DMS153 (cell line): ENCODE data around the gene MEI1.

Experiments
- DNase-seq: peaks from one replicate; lab custom pipeline; 2025; lab: John Stamatoyannopoulos, UW

Gene MEI1

GRCh38 chr22:41742918-41743317 lies 43.6 kb downstream of the MEI1 start:
- DNase-seq = no peak

GRCh38 chr22:41745968-41746367 lies 46.7 kb downstream of the MEI1 start:
- DNase-seq = no peak

GRCh38 chr22:41746567-41747400 lies 47.5 kb downstream of the MEI1 start:
- peak; percentile 14 for DNase-seq

GRCh38 chr22:41752011-41752970 lies 53.0 kb downstream of the MEI1 start:
- no peak for DNase-seq

- no peak for DNase-seq
These were observed 54.7 kb downstream of the MEI1 start for GRCh38 chr22:41753984-41754383.

GRCh38 chr22:41757502-41757901 lies 58.2 kb downstream of the MEI1 start:
- no peak for DNase-seq

- DNase-seq = no peak
These were observed 58.9 kb downstream of the MEI1 start for GRCh38 chr22:41758231-41758630.

- no peak for DNase-seq
These were observed 63.9 kb downstream of the MEI1 start for GRCh38 chr22:41762980-41763779.

GRCh38 chr22:41766476-41766875 lies 67.2 kb downstream of the MEI1 start:
- DNase-seq = no peak

- no peak for DNase-seq
These were observed 69.1 kb downstream of the MEI1 start for GRCh38 chr22:41768430-41768829.

- DNase-seq = no peak
These were observed 71.6 kb downstream of the MEI1 start for GRCh38 chr22:41770715-41771468.

- no peak for DNase-seq
These were observed 72.9 kb downstream of the MEI1 start for GRCh38 chr22:41772198-41772597.

- no peak for DNase-seq
These were observed 73.3 kb downstream of the MEI1 start for GRCh38 chr22:41772645-41773044.

- DNase-seq = no peak
These were observed 76.0 kb downstream of the MEI1 start for GRCh38 chr22:41775338-41775737.

GRCh38 chr22:41775976-41776375 lies 76.7 kb downstream of the MEI1 start:
- DNase-seq = no peak

GRCh38 chr22:41776381-41776780 lies 77.1 kb downstream of the MEI1 start:
- DNase-seq = no peak

- no peak for DNase-seq
These were observed 78.6 kb downstream of the MEI1 start for GRCh38 chr22:41777749-41778425.

GRCh38 chr22:41779929-41780505 lies 80.7 kb downstream of the MEI1 start:
- DNase-seq = no peak

GRCh38 chr22:41780746-41781505 lies 81.6 kb downstream of the MEI1 start:
- no peak for DNase-seq

GRCh38 chr22:41781507-41781906 lies 82.2 kb downstream of the MEI1 start:
- no peak for DNase-seq
